Suprapubic skin (tissue), 3 donors: ENCODE results near the gene MCL1.

ENCODE experiments used
- CTCF ChIP-seq, 2 donors: fragments of 200-600 bp in 1 of 2; fragments of 450-650 bp in 1 of 2; sonication (generic) in 1 of 2; IDR thresholded peaks; one replicate each; pipeline ENCODE4 v1.5.1; 2016 to 2019; ENCODE audit warnings: antibody characterized with exemption in 2 of 2, mild to moderate bottlenecking in 1 of 2, moderate library complexity in 1 of 2
- EP300 ChIP-seq: sonication (generic); formaldehyde crosslinking; IDR thresholded peaks from one replicate; pipeline ENCODE4 v1.6.1; 2017; ENCODE audit warnings: antibody characterized with exemption
- POLR2A ChIP-seq, 2 donors: fragments of 450-650 bp; IDR thresholded peaks; one replicate each; pipeline ENCODE4 v1.6.1; 2017; ENCODE audit warnings: antibody characterized with exemption in 2 of 2, mild to moderate bottlenecking in 2 of 2, moderate library complexity in 2 of 2

- no peak for TF ChIP-seq EP300
- TF ChIP-seq CTCF (IDR thresholded peaks at IDR 0.05), result no peak
- no peak for TF ChIP-seq POLR2A (IDR thresholded peaks at IDR 0.05)
These were observed 6.3 kb downstream of the MCL1 start for GRCh38 chr1:150572918-150573647.
